K562 (cell line): ENCODE measurements around the gene ZCCHC24. TPM values are rescaled to one million over a fixed set of nuclear protein-coding genes. Genes with fewer than 3 reads are reported as not detected.

ENCODE experiments used
- ARID4B ChIP-seq: sonication (generic); formaldehyde crosslinking; IDR thresholded peaks from 2 replicates; pipeline ENCODE4 v1.8.0; 2022; ENCODE audit warnings: mild to moderate bottlenecking, missing genetic modification reagents
- ATF1 ChIP-seq, 2 experiments: fragments of 450-650 bp in 1 of 2; IDR thresholded peaks; 2 replicates each; pipeline ENCODE4 v1.6.1; 2016; ENCODE audit warnings: missing compliant biosample characterization in 1 of 2, missing genetic modification characterization in 1 of 2
- CXXC5 ChIP-seq: fragments of 250-450 bp; sonication (Bioruptor Pico); IDR thresholded peaks from 2 replicates; pipeline ENCODE4 v1.8.0; 2022; ENCODE audit warnings: inconsistent platforms, mild to moderate bottlenecking, moderate library complexity
- EGR1 ChIP-seq: fragments of 450-650 bp; conservative IDR thresholded peaks from 2 replicates; pipeline ENCODE4 v1.6.1; 2017; ENCODE audit warnings: mild to moderate bottlenecking
- ELF2 ChIP-seq: fragments of 250-450 bp; sonication (Bioruptor Pico); IDR thresholded peaks from 2 replicates; pipeline ENCODE4 v1.5.0; 2021; ENCODE audit warnings: mild to moderate bottlenecking
- EP400 ChIP-seq: fragments of 450-650 bp; IDR thresholded peaks from 2 replicates; pipeline ENCODE4 v1.6.1; 2017; ENCODE audit warnings: antibody characterized with exemption, mild to moderate bottlenecking, moderate library complexity
- FOSL1 ChIP-seq: fragments of 200-800 bp; sonication (Bioruptor generic); conservative IDR thresholded peaks from 2 replicates; pipeline ENCODE4 v1.6.1; 2016; ENCODE audit warnings: missing genetic modification characterization, missing compliant biosample characterization
- IRF2 ChIP-seq: sonication (generic); formaldehyde crosslinking; IDR thresholded peaks from 2 replicates; pipeline ENCODE4 v1.8.1; 2022; ENCODE audit warnings: mild to moderate bottlenecking, missing genetic modification reagents
- KLF1 ChIP-seq: fragments of 450-650 bp; IDR thresholded peaks from 2 replicates; pipeline ENCODE4 v1.6.1; 2016; ENCODE audit warnings: missing genetic modification characterization, missing compliant biosample characterization
- MAZ ChIP-seq, 2 experiments: fragments of 450-650 bp in 1 of 2; sonication (generic) in 1 of 2; formaldehyde crosslinking; IDR thresholded peaks in 1 of 2; conservative IDR thresholded peaks in 1 of 2; 2 replicates each; pipeline versions ENCODE4 v1.4.0 to v1.5.0; 2020; ENCODE audit warnings: mild to moderate bottlenecking in 1 of 2, missing genetic modification reagents in 1 of 2
- MCM5 ChIP-seq: fragments of 450-650 bp; IDR thresholded peaks from 2 replicates; pipeline ENCODE4 v1.6.1; 2016; ENCODE audit warnings: low read depth
- NONO ChIP-seq, 2 experiments: fragments of 200-400 bp in 1 of 2; fragments of 450-650 bp in 1 of 2; formaldehyde crosslinking in 1 of 2; IDR thresholded peaks; 2 replicates each; pipeline ENCODE4 v1.6.1; 2017; ENCODE audit warnings: low read depth in 2 of 2, mild to moderate bottlenecking in 2 of 2, moderate library complexity in 2 of 2, low read length in 1 of 2
- PRMT5 ChIP-seq: sonication (generic); formaldehyde crosslinking; IDR thresholded peaks from 2 replicates; pipeline ENCODE4 v1.5.0; 2020; ENCODE audit warnings: missing genetic modification reagents
- PTTG1 ChIP-seq: fragments of 450-650 bp; IDR thresholded peaks from 2 replicates; pipeline ENCODE4 v1.6.1; 2016; ENCODE audit warnings: low read depth, mild to moderate bottlenecking, missing genetic modification characterization, missing compliant biosample characterization
- SAP30 ChIP-seq: fragments of 200-600 bp; sonication (generic); IDR thresholded peaks from 2 replicates; pipeline ENCODE4 v1.6.1; 2012; ENCODE audit warnings: borderline replicate concordance, low read depth, mild to moderate bottlenecking, moderate library complexity, low read length, control low read depth, inconsistent platforms; ENCODE audit not compliant: insufficient read depth, poor library complexity, severe bottlenecking
- SNAPC5 ChIP-seq: fragments of 250-450 bp; sonication (Bioruptor Pico); IDR thresholded peaks from 2 replicates; pipeline ENCODE4 v1.8.0; 2021; ENCODE audit warnings: moderate library complexity, mild to moderate bottlenecking, inconsistent platforms
- SP1 ChIP-seq: sonication (generic); formaldehyde crosslinking; IDR thresholded peaks from 2 replicates; pipeline ENCODE4 v1.8.1; 2022; ENCODE audit warnings: mild to moderate bottlenecking, missing genetic modification reagents
- TCF15 ChIP-seq: fragments of 250-450 bp; sonication (Bioruptor Pico); IDR thresholded peaks from 2 replicates; pipeline ENCODE4 v1.8.0; 2022; ENCODE audit warnings: moderate library complexity, mild to moderate bottlenecking, inconsistent platforms
- ZBTB7A ChIP-seq: IDR thresholded peaks from 2 replicates; pipeline ENCODE4 v1.6.1; 2011; ENCODE audit warnings: low read depth, mild to moderate bottlenecking, low read length, moderate library complexity, borderline replicate concordance; ENCODE audit not compliant: control insufficient read depth
- ZFP36 ChIP-seq: fragments of 150-350 bp; IDR thresholded peaks from 2 replicates; pipeline ENCODE4 v1.6.1; 2018; ENCODE audit warnings: low read length, low read depth; ENCODE audit not compliant: partially characterized antibody
- ZNF695 ChIP-seq: fragments of 450-650 bp; formaldehyde crosslinking; IDR thresholded peaks from 2 replicates; pipeline ENCODE4 v1.4.0; 2020; ENCODE audit warnings: mild to moderate bottlenecking, moderate library complexity
- polyA plus RNA-seq, 8 experiments: library from polyadenylated mRNA; depleted of rRNA in 4 of 8; stranded (reverse) in 5 of 8; unstranded in 3 of 8; fragments of >200 nt; fragmentation: Nextera tagmentation in 2 of 8; fragmentation: Illumina TruSeq in 1 of 8; extraction: Ambion mirVana in 2 of 8; extraction: Trizol in 1 of 8; gene quantifications; 2 replicates each; pipeline versions ENCODE4 v1.2.1 to v1.2.3, GENCODE V29; 2011 to 2014; ENCODE audit warnings: inconsistent platforms in 1 of 8, missing spikeins in 1 of 8
- total RNA-seq, 7 experiments: library from RNA; depleted of rRNA in 6 of 7; stranded (reverse); fragments of >200 nt in 6 of 7; fragmentation: Illumina TruSeq in 2 of 7; extraction: Trizol in 2 of 7; gene quantifications; 2 replicates each; pipeline versions ENCODE4 v1.2.1 to v1.2.3, GENCODE V29; 2011 to 2021; ENCODE audit warnings: low replicate concordance in 1 of 7

ZCCHC24 gene
- total and polyA plus RNA-seq, 9 of the 15 experiments (the other 6 are each of a cell fraction or from before 2014, with no cell fraction given) = 0.84 to 11.0 (median 4.6) TPM

- peak; percentile 81 for TF ChIP-seq SAP30
- TF ChIP-seq IRF2 (CRISPR knock-in tag) = no peak
- TF ChIP-seq ZFP36 = no peak
- TF ChIP-seq KLF1 = no peak
- TF ChIP-seq EGR1 = peak; percentile 98
- no peak for TF ChIP-seq TCF15 (CRISPR knock-in tag)
- peak in 1 of 2 experiments; percentile 93; a peak in 2 of 4 replicates for TF ChIP-seq NONO (IDR thresholded peaks at IDR 0.05; ENCODE audit: low read depth in 2 of 2, low read length in 1 of 2)
- TF ChIP-seq CXXC5 (CRISPR knock-in tag) = peak; percentile 72
- TF ChIP-seq MAZ (CRISPR knock-in tag; conservative IDR thresholded peaks at IDR 0.05 in 1 of 2, IDR thresholded peaks at IDR 0.05 in 1 of 2) = peak; percentile 76 to 94
- TF ChIP-seq ARID4B (CRISPR knock-in tag) = no peak; the same call in 1 of the 2 replicates
- TF ChIP-seq ATF1 (CRISPR knock-in tag; IDR thresholded peaks at IDR 0.05) = no peak
- TF ChIP-seq ATF1 (tag; IDR thresholded peaks at IDR 0.05) = no peak
- TF ChIP-seq MCM5 = no peak
- no peak for TF ChIP-seq ELF2 (CRISPR knock-in tag)
- TF ChIP-seq SP1 (CRISPR knock-in tag) = peak; percentile 86
- no peak for TF ChIP-seq SNAPC5 (CRISPR knock-in tag)
- TF ChIP-seq ZNF695 = no peak
- TF ChIP-seq EP400 = no peak
- no peak for TF ChIP-seq PRMT5 (CRISPR knock-in tag)
- no peak for TF ChIP-seq FOSL1 (tag)
- no peak for TF ChIP-seq PTTG1
- TF ChIP-seq ZBTB7A = peak; percentile 98
Observed at GRCh38 chr10:79445161-79445976, at the start of gene ZCCHC24 (continued).
